Ascending aorta (tissue), 2 donors: ENCODE data around the gene ZRSR2. TPM values are rescaled to one million over a fixed set of nuclear protein-coding genes. Genes with fewer than 3 reads are reported as not detected.
"Not testable (repeated sequence)": the region's sequence is repeated elsewhere in the genome, so short reads cannot be mapped to it uniquely, and the experiment has no call there.

Experiments
- DNase-seq, 2 donors: peaks; one replicate each; pipeline ENCODE4 v3.0.0-alpha.2; 2019; ENCODE audit warnings: low spot score in 2 of 2
- H3K27ac ChIP-seq, 2 donors: fragments of 200-600 bp; sonication (generic); one replicate each; pipeline ENCODE4 v1.5.1; 2016 to 2017; ENCODE audit warnings: mild to moderate bottlenecking in 1 of 2
- H3K27me3 ChIP-seq: fragments of 200-600 bp; sonication (generic); one replicate; pipeline ENCODE4 v1.5.1; 2017
- H3K36me3 ChIP-seq, 2 donors: fragments of 200-600 bp; sonication (generic); one replicate each; pipeline ENCODE4 v1.5.1; 2016
- H3K4me1 ChIP-seq, 2 donors: fragments of 200-600 bp; sonication (generic); one replicate each; pipeline ENCODE4 v1.5.1; 2016 to 2017; ENCODE audit warnings: mild to moderate bottlenecking in 1 of 2
- H3K4me3 ChIP-seq, 2 donors: fragments of 200-600 bp; sonication (generic); one replicate each; pipeline ENCODE4 v1.5.1; 2016 to 2017; ENCODE audit warnings: mild to moderate bottlenecking in 1 of 2
- H3K9me3 ChIP-seq, 2 donors: fragments of 200-600 bp; sonication (generic); one replicate each; pipeline ENCODE4 v1.5.1; 2016
- CTCF ChIP-seq, 3 experiments: fragments of 200-600 bp in 2 of 3; fragments of 450-650 bp in 1 of 3; sonication (generic) in 2 of 3; IDR thresholded peaks; one replicate each; pipeline ENCODE4 v1.5.1; 2016 to 2019; ENCODE audit warnings: antibody characterized with exemption in 3 of 3, mild to moderate bottlenecking in 1 of 3, moderate library complexity in 1 of 3
- intact Hi-C: fragments of 100-400 bp; cut with DNase I; formaldehyde crosslinking; loops from one replicate; pipeline ENCODE4 v1.15.1; 2023
- total RNA-seq: library from RNA; depleted of rRNA; stranded (reverse); fragments of >200 nt; gene quantifications from one replicate; pipeline ENCODE4 v1.1.0, GENCODE V29; 2016

Gene ZRSR2
- total RNA-seq, 1 donor from 2014 or later = 0.64 TPM

- peaks cover 7 to 12% of the 10 kb centered on the region in 2 donors for H3K36me3 ChIP-seq
- H3K9me3 ChIP-seq = no peaks in the 10 kb centered on the region
- H3K4me1 ChIP-seq = no peaks in the 10 kb centered on the region
- no peak overlapping the region for H3K4me3 ChIP-seq
- TF ChIP-seq CTCF (IDR thresholded peaks at IDR 0.05) = no peak
- no peak overlapping the region for H3K27ac ChIP-seq
- intact Hi-C loops = no loop called here
- H3K27me3 ChIP-seq = no peaks in the 10 kb centered on the region
- no peak for DNase-seq
These were observed 38.9 kb downstream of the ZRSR2 start for GRCh38 chrX:15829217-15829616.

DNA sequence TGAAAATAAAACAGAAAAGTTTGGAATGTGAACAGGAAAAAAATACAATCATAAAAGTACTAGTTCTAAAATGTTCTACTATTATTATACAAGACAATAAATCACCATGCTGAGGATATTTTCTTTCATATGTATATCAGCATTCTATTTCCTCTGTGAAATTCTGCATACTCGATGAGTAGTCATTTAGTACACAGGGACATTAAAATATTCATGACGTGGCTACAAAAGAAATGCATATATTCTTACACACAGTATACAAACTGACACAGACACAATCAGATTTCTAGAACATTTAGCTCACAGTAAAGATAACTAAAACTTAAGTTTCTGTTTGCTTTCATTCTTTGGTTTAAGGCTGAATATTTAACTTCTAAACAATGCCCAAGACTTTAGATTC is 41.1 kb downstream of the ZRSR2 start:
- H3K4me3 ChIP-seq, H3K9me3 ChIP-seq, H3K27ac ChIP-seq, DNase-seq, intact Hi-C loops, H3K27me3 ChIP-seq, H3K4me1 ChIP-seq: not testable (repeated sequence)
- peaks cover 7 to 12% of the 10 kb centered on the region in 2 donors for H3K36me3 ChIP-seq

DNA sequence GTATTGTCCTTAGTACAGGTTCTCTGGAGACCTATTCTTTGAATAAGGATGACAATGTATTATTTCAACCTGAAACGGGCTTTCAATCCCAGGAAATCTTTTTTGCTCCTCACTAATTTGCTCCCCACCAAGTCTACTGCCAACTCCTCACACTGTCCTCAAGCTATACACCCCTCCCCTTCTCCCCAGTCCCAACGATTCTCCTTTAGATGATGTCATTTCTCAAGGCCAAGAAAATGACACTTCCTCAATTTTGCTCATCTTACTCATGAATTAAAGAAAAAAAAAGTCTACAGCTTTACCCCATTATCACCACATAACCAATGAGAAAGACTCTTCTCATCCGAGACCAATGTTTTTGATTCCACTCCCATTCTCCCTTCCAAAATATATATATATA is 43.8 kb downstream of the ZRSR2 start:
- H3K9me3 ChIP-seq = no peaks in the 10 kb centered on the region
- no peak overlapping the region for H3K4me3 ChIP-seq
- no peak for DNase-seq
- no peak overlapping the region for H3K27ac ChIP-seq
- no peak for TF ChIP-seq CTCF (IDR thresholded peaks at IDR 0.05)
- H3K4me1 ChIP-seq = no peaks in the 10 kb centered on the region
- H3K27me3 ChIP-seq = no peaks in the 10 kb centered on the region
- intact Hi-C loops = no loop called here
- peaks cover 0 to 3% of the 10 kb centered on the region in 2 donors for H3K36me3 ChIP-seq

- no peaks in the 10 kb centered on the region for H3K9me3 ChIP-seq
- no peak overlapping the region for H3K27ac ChIP-seq
- intact Hi-C loops = no loop called here
- H3K36me3 ChIP-seq = no peaks in the 10 kb centered on the region
- DNase-seq = no peak
- no peaks in the 10 kb centered on the region for H3K27me3 ChIP-seq
- no peak for TF ChIP-seq CTCF (IDR thresholded peaks at IDR 0.05)
- no peak overlapping the region for H3K4me3 ChIP-seq
- H3K4me1 ChIP-seq = no peaks in the 10 kb centered on the region
These were observed 44.7 kb downstream of the ZRSR2 start for GRCh38 chrX:15834827-15835595.

DNA sequence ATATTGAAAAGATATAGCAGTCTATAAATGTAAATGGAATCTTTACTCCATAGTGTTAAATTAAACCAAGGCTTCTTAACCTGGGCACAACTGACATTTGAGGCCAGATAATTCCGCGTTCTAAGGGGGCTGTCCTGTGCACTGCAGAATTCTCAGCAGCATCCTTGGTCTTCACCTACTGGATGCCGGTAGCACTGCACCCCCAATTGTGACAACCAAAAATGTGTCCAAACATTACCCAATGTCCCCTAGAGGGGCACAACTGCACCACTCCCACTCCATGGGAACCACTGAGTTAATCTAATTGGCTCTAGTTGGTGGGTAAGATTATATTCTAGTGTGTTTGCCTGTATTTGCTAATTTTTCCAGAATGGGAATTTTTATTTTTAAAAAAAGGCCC is 47.7 kb downstream of the ZRSR2 start:
- intact Hi-C loops = no loop called here
- TF ChIP-seq CTCF (IDR thresholded peaks at IDR 0.05) = no peak
- no peak for DNase-seq
- Histone ChIP-seq H3K4me1 (no peaks in the 10 kb centered on the region), H3K27me3 (no peaks in the 10 kb centered on the region), H3K4me3 (no peak overlapping the region), H3K27ac (no peak overlapping the region), H3K9me3 (no peaks in the 10 kb centered on the region), H3K36me3 (peaks cover 6 to 10% of the 10 kb centered on the region in 2 donors)

GRCh38 chrX:15841853-15842516 is 51.7 kb downstream of the ZRSR2 start:
- no peak overlapping the region for H3K4me3 ChIP-seq
- intact Hi-C loops = no loop called here
- no peak overlapping the region for H3K27ac ChIP-seq
- peaks cover 10 to 20% of the 10 kb centered on the region in 2 donors for H3K36me3 ChIP-seq
- H3K4me1 ChIP-seq = no peaks in the 10 kb centered on the region
- no peaks in the 10 kb centered on the region for H3K27me3 ChIP-seq
- no peaks in the 10 kb centered on the region for H3K9me3 ChIP-seq
- no peak for TF ChIP-seq CTCF (IDR thresholded peaks at IDR 0.05)
- no peak for DNase-seq
